HEK293 (cell line): ENCODE results near the gene OPN4.

Experiments
- ZBTB20 ChIP-seq: fragments of 450-650 bp; formaldehyde crosslinking; IDR thresholded peaks from 2 replicates; pipeline ENCODE4 v1.5.1; 2016; ENCODE audit warnings: missing biosample characterization, missing genetic modification characterization
- ZBTB26 ChIP-seq: fragments of 450-650 bp; formaldehyde crosslinking; optimal IDR thresholded peaks from 2 replicates; pipeline ENCODE3; 2016; ENCODE audit warnings: missing biosample characterization, mild to moderate bottlenecking, missing genetic modification characterization
- ZNF140 ChIP-seq: fragments of 450-650 bp; formaldehyde crosslinking; IDR thresholded peaks from 2 replicates; pipeline ENCODE4 v1.5.1; 2016; ENCODE audit warnings: missing biosample characterization, missing genetic modification characterization

DNA sequence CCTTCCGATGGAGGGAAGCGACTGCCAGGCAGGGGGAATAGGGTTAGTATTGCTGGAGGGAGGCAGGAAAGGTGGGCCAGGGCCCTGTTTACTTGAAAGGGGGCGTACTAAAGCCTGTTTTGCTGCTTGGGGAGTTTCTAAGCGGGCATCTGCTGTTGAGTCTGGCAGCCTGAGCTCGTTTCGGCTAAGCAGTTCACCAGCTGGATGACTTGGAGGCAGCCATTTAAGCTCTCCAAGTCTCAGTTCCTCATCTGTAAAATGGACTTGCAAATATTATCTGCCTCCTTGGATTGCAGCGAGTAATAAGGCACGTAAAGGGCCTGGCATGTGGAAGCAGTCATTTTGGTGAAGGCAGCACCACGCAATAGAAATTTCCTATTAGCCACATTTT is 58.0 kb downstream of the OPN4 start:
- peak; percentile 41 for TF ChIP-seq ZBTB20
- TF ChIP-seq ZNF140 = no peak
- TF ChIP-seq ZBTB26 = no peak
